Activated CD4-positive, alpha-beta T cell treated with anti-CD3 and anti-CD28 coated beads, Interleukin-2, amount 10 ng/mL, durations not matched to agents 24 days and 14 days (primary cell): ENCODE results near the gene RPS6KA6. TPM values are rescaled to one million over a fixed set of nuclear protein-coding genes. Genes with fewer than 3 reads are reported as not detected.

ENCODE experiments used
- DNase-seq: peaks from one replicate; pipeline ENCODE4 v3.0.0; 2022
- H3K27ac Mint-ChIP-seq: one replicate; pipeline ENCODE4 v1.8.0; 2022; ENCODE audit warnings: mild to moderate bottlenecking, mixed read lengths
- H3K27me3 Mint-ChIP-seq: one replicate; pipeline ENCODE4 v1.8.0; 2022; ENCODE audit warnings: mixed read lengths
- H3K36me3 Mint-ChIP-seq: one replicate; pipeline ENCODE4 v1.8.0; 2022; ENCODE audit warnings: low read depth, mild to moderate bottlenecking, mixed read lengths
- H3K4me1 Mint-ChIP-seq: one replicate; pipeline ENCODE4 v1.8.0; 2021; ENCODE audit warnings: mixed read lengths
- H3K4me3 Mint-ChIP-seq: one replicate; pipeline ENCODE4 v1.8.0; 2022; ENCODE audit warnings: mild to moderate bottlenecking, moderate library complexity, mixed read lengths
- H3K9me3 Mint-ChIP-seq: one replicate; pipeline ENCODE4 v1.8.0; 2021; ENCODE audit warnings: mixed read lengths
- intact Hi-C: fragments of 100-400 bp; cut with micrococcal nuclease; formaldehyde crosslinking; loops from one replicate; pipeline ENCODE4 v1.15.1; 2023
- total RNA-seq: library from RNA; stranded (reverse); gene quantifications from 2 replicates; pipeline ENCODE4 v1.2.3, GENCODE V29; 2022

The RPS6KA6 gene
- not detected in 2 replicates for total RNA-seq

DNA sequence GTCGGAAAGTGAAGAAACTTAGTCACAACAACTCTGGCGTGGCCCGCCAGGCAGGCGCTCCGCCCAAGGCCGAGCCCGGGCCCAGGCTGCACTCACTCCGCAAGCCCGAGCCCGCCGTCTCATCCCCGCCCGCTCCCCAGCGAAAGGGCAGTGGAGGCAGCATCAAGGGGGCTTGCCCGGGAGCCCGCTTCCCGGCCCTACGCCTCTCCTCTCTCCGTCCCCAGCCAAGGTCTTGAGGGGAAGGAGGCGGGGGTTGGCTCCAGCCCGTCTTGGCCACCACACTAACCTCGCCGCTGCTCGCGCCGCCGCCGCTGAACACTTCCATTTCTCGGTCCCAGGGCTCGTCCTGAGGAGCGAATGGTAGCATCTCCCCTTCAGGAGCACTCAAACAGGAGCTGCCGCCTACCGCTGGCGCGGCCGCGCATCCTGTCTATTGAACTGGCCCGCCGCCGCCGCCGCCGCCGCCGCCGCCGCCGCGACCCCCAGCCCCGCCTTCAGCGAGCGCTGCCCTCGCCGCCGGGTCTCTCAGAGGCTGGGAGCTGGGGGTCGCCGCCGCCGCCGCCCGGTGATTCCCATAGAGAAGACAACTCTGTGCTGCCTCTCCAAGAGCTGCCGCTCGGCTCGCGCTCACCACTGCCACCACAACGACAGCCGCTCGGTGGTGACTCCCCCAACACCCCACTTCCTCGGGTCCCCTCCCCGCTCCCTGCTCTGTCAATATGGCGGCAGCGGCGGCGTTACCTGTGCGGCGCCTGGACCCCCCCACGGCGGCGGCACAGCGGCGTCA, at the start of gene RPS6KA6:
RPS6KA6 (minus strand) TSS at position 667 of the 787 bp plus-strand sequence; CDS start at position 367, 300 bp downstream.
- Mint-ChIP-seq H3K9me3 (no peaks in the 10 kb centered on the region), H3K4me3 (peak within 1 kb of the TSS; percentile 55), H3K27ac (no peak within 1 kb of the TSS), H3K36me3 (no peaks in the 10 kb centered on the region), H3K27me3 (peaks cover 8% of the 10 kb centered on the region), H3K4me1 (no peaks in the 10 kb centered on the region)
- intact Hi-C loops: no loop called here
- peak; percentile 42 for DNase-seq

DNA sequence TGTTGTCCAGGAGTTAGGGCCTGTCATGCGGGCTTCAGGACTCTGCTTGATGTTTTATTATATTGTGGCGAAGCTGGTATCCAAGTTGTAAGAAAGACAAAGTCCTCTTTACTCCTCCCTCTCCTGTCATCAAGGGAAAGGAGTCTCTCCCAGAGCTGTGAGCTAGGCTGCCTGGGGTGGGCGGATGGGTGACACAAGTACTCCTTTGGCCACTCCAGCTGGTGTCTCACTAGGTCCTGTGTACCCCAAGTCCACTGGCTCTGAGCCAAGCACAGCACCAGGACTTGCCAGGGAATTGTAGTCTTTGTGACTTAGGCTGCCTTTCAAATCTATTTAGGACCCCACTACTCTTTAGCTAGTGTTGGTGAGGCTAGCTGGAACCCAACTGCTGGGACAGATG, 36.7 kb upstream of the RPS6KA6 start:
- Mint-ChIP-seq H3K27ac (no peak overlapping the region), H3K4me3 (no peak overlapping the region), H3K36me3 (no peaks in the 10 kb centered on the region), H3K4me1 (no peaks in the 10 kb centered on the region), H3K9me3 (no peaks in the 10 kb centered on the region), H3K27me3 (no peaks in the 10 kb centered on the region)
- DNase-seq: no peak
- intact Hi-C loops: no loop called here

DNA sequence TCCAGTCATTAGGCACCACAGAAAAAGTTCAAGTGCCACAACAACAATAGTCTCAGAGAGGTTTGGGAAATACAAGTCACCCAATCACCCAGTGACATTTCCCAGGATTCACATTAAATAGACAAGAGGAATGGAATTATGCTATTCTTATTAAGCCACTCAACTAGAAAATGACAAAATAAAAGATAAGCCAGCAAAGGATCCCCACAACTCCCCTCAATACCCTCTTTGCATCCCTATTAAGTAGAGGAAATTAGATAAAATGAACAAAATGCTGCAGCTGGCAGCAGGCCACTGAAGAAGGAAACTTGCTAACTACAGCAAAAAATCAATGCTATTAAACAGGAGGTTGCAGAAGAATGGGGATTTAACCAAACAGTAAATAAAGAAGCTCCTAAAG, 35.3 kb upstream of the RPS6KA6 start:
- Mint-ChIP-seq H3K27ac (no peak overlapping the region), H3K9me3 (no peaks in the 10 kb centered on the region), H3K4me1 (no peaks in the 10 kb centered on the region), H3K4me3 (no peak overlapping the region), H3K27me3 (no peaks in the 10 kb centered on the region), H3K36me3 (no peaks in the 10 kb centered on the region)
- no peak for DNase-seq
- intact Hi-C loops: no loop called here

DNA sequence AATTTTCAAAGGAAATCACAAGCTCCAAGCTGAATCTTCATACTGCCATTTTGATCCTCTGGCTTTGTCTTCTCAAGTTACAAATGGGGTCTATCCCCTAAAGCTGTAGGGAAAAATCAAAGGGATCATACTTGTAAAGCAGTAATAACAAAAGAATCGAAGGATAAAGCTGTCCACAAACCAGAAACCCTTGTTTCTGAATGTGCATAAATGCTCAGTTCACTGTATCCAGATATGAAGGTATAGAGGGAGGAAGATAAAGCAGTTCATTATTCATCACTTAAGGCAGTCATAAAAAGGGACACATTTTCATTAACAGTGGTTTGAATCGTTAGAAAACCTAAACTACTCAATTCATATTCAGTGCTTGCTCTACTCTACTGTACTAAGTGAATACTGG, 33.2 kb upstream of the RPS6KA6 start:
- no peaks in the 10 kb centered on the region for H3K27me3 Mint-ChIP-seq
- H3K4me3 Mint-ChIP-seq: no peak overlapping the region
- H3K27ac Mint-ChIP-seq: no peak overlapping the region
- intact Hi-C loops: no loop called here
- H3K36me3 Mint-ChIP-seq: no peaks in the 10 kb centered on the region
- no peaks in the 10 kb centered on the region for H3K4me1 Mint-ChIP-seq
- DNase-seq: no peak
- H3K9me3 Mint-ChIP-seq: no peaks in the 10 kb centered on the region

DNA sequence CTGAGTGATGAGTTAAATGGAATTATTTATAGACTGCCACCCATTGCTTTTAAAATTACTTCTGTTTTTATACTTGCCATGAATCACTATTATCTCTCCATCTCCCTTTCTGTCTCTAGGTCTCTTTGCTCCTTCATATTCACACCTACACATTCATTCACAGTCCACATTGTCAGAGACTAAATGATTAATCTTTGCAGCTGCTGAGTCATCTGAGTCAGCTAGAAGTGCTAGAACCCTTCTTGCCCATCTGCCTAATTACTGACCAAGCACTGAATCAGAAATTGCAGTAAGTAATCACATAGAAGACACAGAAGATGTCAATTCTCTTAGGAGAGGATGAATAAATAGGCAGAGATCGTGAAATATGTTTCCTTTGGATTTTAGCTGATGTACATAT, 31.6 kb upstream of the RPS6KA6 start:
- Mint-ChIP-seq H3K4me1 (no peaks in the 10 kb centered on the region), H3K4me3 (no peak overlapping the region), H3K27ac (no peak overlapping the region), H3K36me3 (no peaks in the 10 kb centered on the region), H3K27me3 (no peaks in the 10 kb centered on the region), H3K9me3 (no peaks in the 10 kb centered on the region)
- no peak for DNase-seq
- intact Hi-C loops: no loop called here

DNA sequence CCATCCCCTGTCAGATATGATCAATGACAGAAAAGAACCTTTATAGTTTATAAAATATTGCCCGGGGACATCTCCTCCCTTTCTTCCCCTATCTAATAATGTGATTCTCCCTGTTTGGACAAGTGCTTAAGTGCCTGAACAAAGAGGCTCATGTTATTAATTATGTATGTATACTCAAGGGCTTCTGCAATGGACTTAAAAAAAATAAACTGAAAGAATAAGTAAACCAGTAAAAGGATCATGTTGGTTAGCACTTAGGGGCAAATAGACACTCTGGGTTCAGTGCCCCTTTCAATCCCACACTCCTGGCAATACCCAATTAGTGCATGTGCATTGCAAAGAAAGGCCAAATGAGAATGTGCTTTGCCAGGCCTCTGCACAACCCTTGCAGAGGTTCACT, 30.7 kb upstream of the RPS6KA6 start:
- Mint-ChIP-seq H3K4me1 (no peaks in the 10 kb centered on the region), H3K36me3 (no peaks in the 10 kb centered on the region), H3K9me3 (no peaks in the 10 kb centered on the region), H3K4me3 (no peak overlapping the region), H3K27ac (no peak overlapping the region), H3K27me3 (no peaks in the 10 kb centered on the region)
- DNase-seq: no peak
- intact Hi-C loops: no loop called here

DNA sequence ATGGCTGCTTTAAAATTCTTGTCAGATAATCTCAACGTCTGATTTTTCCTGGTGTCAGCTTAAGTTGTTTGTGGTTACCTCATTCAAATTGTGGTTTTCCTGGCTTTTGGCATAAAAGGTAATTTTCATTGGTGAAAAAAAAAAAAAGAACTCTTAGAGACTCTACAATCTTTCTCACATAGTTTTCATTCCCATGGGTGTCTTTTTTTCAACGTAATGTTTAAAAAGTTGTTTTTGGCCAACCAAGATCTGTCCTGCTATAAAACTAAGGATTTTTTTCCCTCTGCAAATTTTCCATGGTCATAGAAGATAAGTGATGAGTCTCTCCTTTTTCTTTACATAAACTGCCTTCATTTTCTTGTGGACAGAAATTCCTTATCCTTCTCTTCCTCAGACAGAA, 28.9 kb upstream of the RPS6KA6 start:
- H3K27ac Mint-ChIP-seq: no peak overlapping the region
- H3K36me3 Mint-ChIP-seq: no peaks in the 10 kb centered on the region
- intact Hi-C loops: no loop called here
- H3K9me3 Mint-ChIP-seq: no peaks in the 10 kb centered on the region
- no peak for DNase-seq
- no peak overlapping the region for H3K4me3 Mint-ChIP-seq
- H3K27me3 Mint-ChIP-seq: no peaks in the 10 kb centered on the region
- H3K4me1 Mint-ChIP-seq: no peaks in the 10 kb centered on the region

DNA sequence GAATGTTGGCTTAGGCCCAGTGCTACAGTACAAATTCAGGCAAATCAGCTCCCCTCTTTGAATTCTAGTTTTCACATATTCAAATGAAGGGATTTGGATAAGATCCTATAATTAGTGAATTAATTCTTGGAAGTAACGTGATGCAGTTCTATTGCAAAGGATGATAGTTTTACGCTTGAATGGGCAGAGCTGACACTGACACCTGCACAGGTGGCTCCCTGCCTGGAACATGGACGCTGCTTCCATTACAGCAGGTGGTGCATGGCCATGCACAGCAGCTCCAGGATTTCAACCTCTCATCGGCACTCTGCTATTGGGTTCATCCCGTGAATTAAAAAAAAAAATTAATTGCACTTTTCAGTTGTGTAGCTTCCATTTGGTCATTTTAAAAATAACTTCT, 28.4 kb upstream of the RPS6KA6 start:
- Mint-ChIP-seq H3K27me3 (no peaks in the 10 kb centered on the region), H3K36me3 (no peaks in the 10 kb centered on the region), H3K4me1 (no peaks in the 10 kb centered on the region), H3K9me3 (no peaks in the 10 kb centered on the region), H3K27ac (no peak overlapping the region), H3K4me3 (no peak overlapping the region)
- intact Hi-C loops: no loop called here
- no peak for DNase-seq

DNA sequence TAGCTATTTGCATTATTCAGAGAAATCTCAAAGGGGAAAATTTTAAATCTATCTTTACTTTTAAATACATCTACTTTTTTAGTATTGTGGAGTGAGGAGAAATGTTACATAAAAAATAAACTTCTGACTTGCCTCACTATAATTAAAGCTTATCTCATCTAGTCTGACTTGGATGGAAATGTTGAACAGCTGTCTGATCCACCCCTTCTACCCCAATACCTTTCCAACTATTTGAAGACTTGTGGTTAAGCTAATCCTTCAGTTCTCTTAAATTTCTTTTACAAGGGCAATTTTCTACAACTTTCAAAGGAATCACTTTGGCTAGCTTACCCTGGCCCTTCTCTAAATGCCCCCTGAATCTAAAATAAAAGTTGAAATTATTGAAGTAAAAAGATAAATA, 17.3 kb upstream of the RPS6KA6 start:
- Mint-ChIP-seq H3K9me3 (no peaks in the 10 kb centered on the region), H3K4me1 (no peaks in the 10 kb centered on the region), H3K4me3 (no peak overlapping the region), H3K36me3 (no peaks in the 10 kb centered on the region), H3K27me3 (no peaks in the 10 kb centered on the region), H3K27ac (no peak overlapping the region)
- intact Hi-C loops: no loop called here
- no peak for DNase-seq

DNA sequence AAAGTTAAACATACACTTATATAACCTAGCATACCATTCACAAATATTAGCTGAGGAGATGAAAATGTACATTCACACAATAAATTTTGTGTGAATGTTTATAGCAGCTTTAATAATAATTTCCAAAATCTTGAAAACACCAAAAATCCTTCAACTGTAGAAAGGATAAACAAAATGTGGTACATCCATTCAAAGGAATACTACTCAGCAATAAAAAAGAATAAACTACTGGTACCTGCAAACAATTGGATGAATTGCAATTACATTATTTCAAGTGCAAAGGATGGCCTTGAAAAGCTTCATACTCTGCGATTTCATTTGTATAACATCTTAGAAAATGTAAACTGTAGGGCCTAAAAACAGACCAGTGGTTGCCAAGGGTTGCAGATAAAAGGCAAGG, 11.7 kb upstream of the RPS6KA6 start:
- intact Hi-C loops: no loop called here
- Mint-ChIP-seq H3K36me3 (no peaks in the 10 kb centered on the region), H3K4me1 (no peaks in the 10 kb centered on the region), H3K9me3 (no peaks in the 10 kb centered on the region), H3K27me3 (no peaks in the 10 kb centered on the region), H3K4me3 (no peak overlapping the region), H3K27ac (no peak overlapping the region)
- DNase-seq: no peak

DNA sequence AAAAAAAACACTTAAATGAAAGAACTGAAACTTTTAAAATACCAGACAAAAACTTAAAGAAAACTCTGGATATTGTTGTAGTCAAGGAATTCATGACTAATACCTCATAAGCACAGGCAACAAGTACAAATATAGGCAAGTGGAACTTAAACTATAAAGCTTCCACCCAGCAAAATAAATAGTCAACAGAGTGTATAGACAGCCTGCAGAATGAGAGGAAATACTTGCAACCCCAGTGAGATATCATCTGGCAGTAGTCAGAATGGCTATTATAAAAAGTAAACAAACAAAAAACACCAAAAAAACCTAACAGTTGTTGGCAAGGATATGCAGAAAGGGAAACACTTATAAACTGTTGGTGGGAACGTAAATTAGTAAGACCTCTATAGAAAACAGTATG, 9.6 kb upstream of the RPS6KA6 start:
- Mint-ChIP-seq H3K36me3 (no peaks in the 10 kb centered on the region), H3K9me3 (no peaks in the 10 kb centered on the region), H3K4me3 (no peak overlapping the region), H3K27me3 (no peaks in the 10 kb centered on the region), H3K27ac (no peak overlapping the region), H3K4me1 (no peaks in the 10 kb centered on the region)
- intact Hi-C loops: no loop called here
- DNase-seq: no peak

DNA sequence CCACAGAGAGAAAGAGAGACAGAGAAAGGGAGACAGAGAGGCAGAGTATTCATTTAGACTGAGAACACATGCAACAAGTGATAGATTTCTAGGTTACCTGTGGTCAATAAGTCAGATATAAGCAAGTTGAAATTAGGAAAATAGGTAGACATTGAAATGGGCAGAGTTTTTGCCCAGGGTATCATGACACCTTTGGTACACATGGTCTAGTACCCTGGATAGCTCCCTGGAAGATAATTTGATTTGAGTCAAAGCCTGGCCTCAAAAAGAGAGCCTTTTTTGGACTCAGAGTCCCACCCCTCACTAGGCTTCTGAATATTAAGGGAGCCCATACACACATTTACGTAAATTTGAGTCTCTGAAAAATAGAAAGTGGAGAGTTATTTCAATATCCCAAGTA, 4.0 kb upstream of the RPS6KA6 start:
- Mint-ChIP-seq H3K4me3 (no peak overlapping the region), H3K4me1 (no peaks in the 10 kb centered on the region), H3K9me3 (no peaks in the 10 kb centered on the region), H3K27ac (no peak overlapping the region), H3K36me3 (no peaks in the 10 kb centered on the region), H3K27me3 (peaks cover 4% of the 10 kb centered on the region)
- intact Hi-C loops: no loop called here
- no peak for DNase-seq

DNA sequence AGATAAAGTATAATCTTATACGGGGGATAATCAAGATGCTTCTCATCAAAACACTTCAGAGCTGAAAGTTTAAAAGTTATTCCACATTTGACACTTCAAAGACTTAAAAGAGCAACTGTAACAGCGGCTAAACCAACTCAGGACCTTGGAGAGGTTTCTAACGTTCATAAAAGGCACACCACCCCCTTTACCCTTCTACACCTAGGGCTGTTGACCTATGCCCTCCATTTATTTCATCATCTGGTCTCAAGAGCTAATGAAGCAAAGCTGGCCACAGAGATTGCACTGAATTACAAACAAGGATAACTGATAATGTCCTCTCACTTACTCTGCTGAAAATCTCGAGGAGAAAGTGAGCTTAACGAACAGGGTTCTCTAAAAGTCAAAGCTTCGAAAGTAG, 1.1 kb upstream of the RPS6KA6 start:
- no peak for DNase-seq
- Mint-ChIP-seq H3K4me3 (no peak overlapping the region), H3K36me3 (no peaks in the 10 kb centered on the region), H3K4me1 (no peaks in the 10 kb centered on the region), H3K27ac (no peak overlapping the region), H3K9me3 (no peaks in the 10 kb centered on the region), H3K27me3 (peaks cover 8% of the 10 kb centered on the region)
- intact Hi-C loops: no loop called here

DNA sequence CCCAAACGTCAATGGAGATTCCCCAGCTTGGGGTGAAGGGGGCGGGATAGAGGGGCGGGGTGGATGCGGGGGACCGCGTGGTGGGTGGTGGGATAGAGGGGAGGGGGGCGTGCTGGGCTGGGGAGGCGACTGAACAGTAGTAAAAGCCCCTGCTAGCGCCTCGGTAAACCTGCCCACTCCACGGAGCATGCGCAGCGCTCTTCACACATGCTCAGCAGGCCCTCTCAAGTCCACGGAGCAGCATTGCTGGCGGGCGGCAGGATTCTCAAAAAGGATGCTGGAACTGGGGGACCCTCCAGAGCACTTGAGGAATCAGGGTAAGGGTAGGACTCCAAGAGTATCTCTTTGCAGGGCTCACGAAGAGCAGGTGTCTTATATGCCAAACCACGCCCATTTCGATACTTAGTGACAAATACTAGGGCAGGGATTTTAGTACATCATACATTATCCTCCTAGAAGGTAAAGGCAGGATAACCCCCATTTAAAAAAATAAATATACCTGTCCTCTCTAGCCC, 378 bp upstream of the RPS6KA6 start:
- peaks cover 8% of the 10 kb centered on the region for H3K27me3 Mint-ChIP-seq

More for the DNA sequence above, 378 bp upstream of the RPS6KA6 start:
- peak overlapping the region; percentile 55 for H3K4me3 Mint-ChIP-seq
- no peaks in the 10 kb centered on the region for H3K4me1 Mint-ChIP-seq
- peak; percentile 43 for DNase-seq
- H3K27ac Mint-ChIP-seq: no peak overlapping the region
- no peaks in the 10 kb centered on the region for H3K36me3 Mint-ChIP-seq
- intact Hi-C loops: no loop called here
- no peaks in the 10 kb centered on the region for H3K9me3 Mint-ChIP-seq
